Measurements from ENCODE around the gene PDZD8.

- TF ChIP-seq ZFX (IDR thresholded peaks at IDR 0.05; ENCODE audit: borderline replicate concordance), result no peak
- TF ChIP-seq, protein P1, sequence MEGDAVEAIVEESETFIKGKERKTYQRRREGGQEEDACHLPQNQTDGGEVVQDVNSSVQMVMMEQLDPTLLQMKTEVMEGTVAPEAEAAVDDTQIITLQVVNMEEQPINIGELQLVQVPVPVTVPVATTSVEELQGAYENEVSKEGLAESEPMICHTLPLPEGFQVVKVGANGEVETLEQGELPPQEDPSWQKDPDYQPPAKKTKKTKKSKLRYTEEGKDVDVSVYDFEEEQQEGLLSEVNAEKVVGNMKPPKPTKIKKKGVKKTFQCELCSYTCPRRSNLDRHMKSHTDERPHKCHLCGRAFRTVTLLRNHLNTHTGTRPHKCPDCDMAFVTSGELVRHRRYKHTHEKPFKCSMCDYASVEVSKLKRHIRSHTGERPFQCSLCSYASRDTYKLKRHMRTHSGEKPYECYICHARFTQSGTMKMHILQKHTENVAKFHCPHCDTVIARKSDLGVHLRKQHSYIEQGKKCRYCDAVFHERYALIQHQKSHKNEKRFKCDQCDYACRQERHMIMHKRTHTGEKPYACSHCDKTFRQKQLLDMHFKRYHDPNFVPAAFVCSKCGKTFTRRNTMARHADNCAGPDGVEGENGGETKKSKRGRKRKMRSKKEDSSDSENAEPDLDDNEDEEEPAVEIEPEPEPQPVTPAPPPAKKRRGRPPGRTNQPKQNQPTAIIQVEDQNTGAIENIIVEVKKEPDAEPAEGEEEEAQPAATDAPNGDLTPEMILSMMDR (IDR thresholded peaks at IDR 0.05), result no peak
These were observed 103.8 kb downstream of the PDZD8 start for GRCh38 chr10:117271427-117271826.

Data from 22Rv1 (cell line).